Heart right ventricle (tissue), 16 donors: ENCODE data around the gene PVALEF. TPM values are rescaled to one million over a fixed set of nuclear protein-coding genes. Genes with fewer than 3 reads are reported as not detected.

ENCODE experiments used
- ATAC-seq, 8 donors: fragments of 200-7000 bp; cut with Tn5 transposase; one replicate each; pipeline ENCODE4 v1.9.1; 2020; ENCODE audit warnings: mild to moderate bottlenecking in 8 of 8, moderate library complexity in 8 of 8, moderate number of reproducible peaks in 1 of 8
- DNase-seq, 2 donors: peaks; one replicate each; pipeline ENCODE4 v3.0.0-alpha.2; 2020
- H3K27ac ChIP-seq, 10 donors: fragments of 200-600 bp; sonication (generic) in 2 of 10; one replicate each; pipeline versions ENCODE4 v1.5.0 to v1.8.0; 2020 to 2022; ENCODE audit warnings: mild to moderate bottlenecking in 3 of 10
- H3K27me3 ChIP-seq, 7 donors: fragments of 200-600 bp; one replicate each; pipeline ENCODE4 v1.8.0; 2021 to 2022; ENCODE audit warnings: mild to moderate bottlenecking in 2 of 7
- H3K36me3 ChIP-seq, 9 donors: fragments of 200-600 bp; sonication (generic) in 1 of 9; one replicate each; pipeline versions ENCODE4 v1.5.0 to v1.8.0; 2020 to 2022; ENCODE audit warnings: mild to moderate bottlenecking in 2 of 9
- H3K4me1 ChIP-seq, 9 donors: fragments of 200-600 bp; sonication (generic) in 1 of 9; one replicate each; pipeline versions ENCODE4 v1.5.0 to v1.8.0; 2020 to 2022; ENCODE audit warnings: mild to moderate bottlenecking in 4 of 9
- H3K4me3 ChIP-seq, 10 donors: fragments of 200-600 bp; sonication (generic) in 2 of 10; one replicate each; pipeline versions ENCODE4 v1.5.0 to v1.8.0; 2020 to 2022; ENCODE audit warnings: mild to moderate bottlenecking in 7 of 10, moderate library complexity in 2 of 10
- H3K9me3 ChIP-seq, 11 donors: fragments of 200-600 bp in 10 of 11; sonication (generic) in 2 of 11; one replicate each; pipeline versions ENCODE4 v1.5.0 to v1.8.0; 2013 to 2022; ENCODE audit warnings: mild to moderate bottlenecking in 2 of 11, control low read depth in 1 of 11, moderate library complexity in 1 of 11
- CTCF ChIP-seq, 9 donors: fragments of 200-600 bp; sonication (generic) in 2 of 9; IDR thresholded peaks; one replicate each; pipeline versions ENCODE4 v1.5.0 to v1.8.0; 2021 to 2022; ENCODE audit warnings: antibody characterized with exemption in 9 of 9, mild to moderate bottlenecking in 5 of 9, moderate library complexity in 1 of 9
- WGBS, 2 donors: extraction: QIAGEN DNeasy Blood & Tissue Kit; methylation state at CpG; one replicate each; pipeline ENCODE4 v1.1.7; 2013; ENCODE audit warnings: inconsistent platforms in 1 of 2; 5-methylcytosine and 5-hydroxymethylcytosine counted together
- intact Hi-C, 10 donors: fragments of 100-400 bp; cut with DNase I; formaldehyde crosslinking; loops; one replicate each; pipeline versions ENCODE4 v1.11.1 to v1.14.2; 2022
- microRNA-seq, 2 donors: library from miRNA; unstranded; fragments of <30 nt; microRNA quantifications; one replicate each; pipeline ENCODE4 v1.2.0, GENCODE V29; 2021
- polyA plus RNA-seq, 2 donors: library from polyadenylated mRNA; stranded (reverse); fragments of 200-250 nt; gene quantifications; one replicate each; pipeline ENCODE4 v1.2.3, GENCODE V29; 2013
- total RNA-seq, 10 donors: library from RNA; stranded (reverse); fragmentation: NEBNext Ultra II Directional in 3 of 10; extraction: Animal tissue kit (Norgen Biotek cat#: 25700) in 3 of 10; gene quantifications; one replicate each; pipeline versions ENCODE4 v1.2.1 to v1.2.4, GENCODE V29; 2021 to 2023
- donor health status: Arrhythmogenic right ventricular cardiomyopathy.
- donor health status: ischemic (EF 13 %, LVEDD 7.1; RV severe dilation, severe dysfunction).
- donor health status: healthy with polysubstance abuse.
- donor health status: DM: no; HTN: yes; CAD: no.
- donor health status: DM: no; HTN: no; CAD: no.
- donor health status: ischemic (EF 25% LVEDD 6.9; RV normal size, moderate dysfunction).
- donor health status: ischemic (EF 25% LVEDD 5.7; RV mildly dilated, moderate dysfunction).
- donor health status: healthy.
- donor health status: DM: yes; HTN: yes; CAD: no.
- donor health status: Ischemic cardiomyopathy.
- donor health status: ischemic (EF 35%, LVEDD 5.7; RV mildly dilated, moderate dysfunction).
- donor health status: nonischemic (EF 11% LVEDD 7.7; RV severe dilation, severe dysfunction).
- donor health status: DM: yes; HTN: yes; CAD: no.
- donor health status: PGD.
- donor health status: ischemic (EF 29% LVEDD 5.4; RV normal size, mild dysfunction).
- donor health status: nonischemic (EF 23%, LVEDD 6.1; RV moderate dilation, normal function).

Gene PVALEF
- total and polyA plus RNA-seq, 12 donors, result not detected

GRCh38 chr17:81231121-81231645, 65.9 kb downstream of the PVALEF start:
- 92 to 93% methylated on average over 31 of the region's 31 CpGs for WGBS, 2 donors

GRCh38 chr17:81231766-81232581, 66.7 kb downstream of the PVALEF start:
- H3K4me1 ChIP-seq, result peaks cover 0 to 14% (median 4%) of the 10 kb centered on the region in 9 donors
- no peak for TF ChIP-seq CTCF (IDR thresholded peaks at IDR 0.05)
- no peaks in the 10 kb centered on the region for H3K27me3 ChIP-seq
- WGBS, 2 donors, result 88 to 89% methylated on average over 43 of the region's 43 CpGs
- no peak for DNase-seq
- ATAC-seq, result no peak
- peaks cover 0 to 69% (median 5%) of the 10 kb centered on the region in 9 donors for H3K36me3 ChIP-seq
- H3K4me3 ChIP-seq, result no peak overlapping the region
- H3K9me3 ChIP-seq, result peaks cover 0 to 3% (median 0%) of the 10 kb centered on the region in 11 donors
- intact Hi-C loops, result loop anchor here in 1 of 10 donors (10.0 kb wide), 1 partner anchor 237 kb away; the partner anchor contains the start of gene CHMP6
- no peak overlapping the region for H3K27ac ChIP-seq

More at GRCh38 chr17:81231121-81231645, 65.9 kb downstream of the PVALEF start:
- H3K36me3 ChIP-seq, result peaks cover 0 to 69% (median 5%) of the 10 kb centered on the region in 9 donors
- H3K9me3 ChIP-seq, result peaks cover 0 to 9% (median 0%) of the 10 kb centered on the region in 11 donors
- DNase-seq (no peak), ATAC-seq (no peak)
- intact Hi-C loops, result loop anchor here in 1 of 10 donors (10.0 kb wide), 1 partner anchor 236 kb away; the partner anchor contains the start of gene CHMP6
- H3K4me3 ChIP-seq, result no peak overlapping the region
- no peaks in the 10 kb centered on the region for H3K27me3 ChIP-seq
- no peak for TF ChIP-seq CTCF (IDR thresholded peaks at IDR 0.05)
- peaks cover 0 to 14% (median 0%) of the 10 kb centered on the region in 9 donors for H3K4me1 ChIP-seq
- no peak overlapping the region for H3K27ac ChIP-seq

Small RNA genes within 50 kb of the gene (microRNA-seq; reads per million reads assigned to microRNA genes)
- gene MIR1250, result 1.8 to 2.6 reads per million in 2 donors
- gene MIR3065, result 0 reads per million in 2 donors
- gene MIR338, result 0 reads per million in 2 donors
- 0 reads per million in 2 donors for gene MIR657

Other genes with a start within 250 kb of the PVALEF start
- gene CHMP6, start 173.7 kb upstream of the PVALEF start, total RNA-seq, result 10 to 100 TPM; 17.5 to 26.4 (median 22.1) TPM
- gene CHMP6, start 173.7 kb upstream of the PVALEF start, polyA plus RNA-seq, result 10 to 100 TPM; 23.8 to 30.6 TPM
- gene BAIAP2, start 130.4 kb upstream of the PVALEF start, total RNA-seq, result 10 to 100 TPM in 9 of 10 donors, 1 to 10 TPM in 1; 9.5 to 25.8 (median 13.8) TPM
- 10 to 100 TPM; 16.1 to 18.7 TPM for gene BAIAP2, start 130.4 kb upstream of the PVALEF start, polyA plus RNA-seq
- 1 to 10 TPM; 3.5 to 8.5 (median 6.2) TPM for gene AATK, start 714 bp downstream of the PVALEF start, total RNA-seq
- 1 to 10 TPM; 1.5 to 6.5 TPM for gene AATK, start 714 bp downstream of the PVALEF start, polyA plus RNA-seq
- 10 to 100 TPM in 1 of 10 donors, 1 to 10 TPM in 9; 6.4 to 14.4 (median 7.6) TPM for gene CEP131, start 57.5 kb downstream of the PVALEF start, total RNA-seq
- gene CEP131, start 57.5 kb downstream of the PVALEF start, polyA plus RNA-seq, result 10 to 100 TPM in 1 of 2 donors, 1 to 10 TPM in 1; 8.8 to 20.9 TPM
- 10 to 100 TPM in 4 of 10 donors, 1 to 10 TPM in 6; 6.2 to 21.4 (median 9.2) TPM for gene TEPSIN, start 73.5 kb downstream of the PVALEF start, total RNA-seq
- gene TEPSIN, start 73.5 kb downstream of the PVALEF start, polyA plus RNA-seq, result 10 to 100 TPM; 12.5 to 30.4 TPM
- 10 to 100 TPM; 49.6 to 74.8 (median 58.9) TPM for gene NDUFAF8, start 73.8 kb downstream of the PVALEF start, total RNA-seq
- gene NDUFAF8, start 73.8 kb downstream of the PVALEF start, polyA plus RNA-seq, result 10 to 100 TPM; 41.5 to 68.0 TPM
- gene SLC38A10, start 129.8 kb downstream of the PVALEF start, total RNA-seq, result 10 to 100 TPM; 27.8 to 50.0 (median 37.9) TPM
- 10 to 100 TPM; 56.0 to 56.2 TPM for gene SLC38A10, start 129.8 kb downstream of the PVALEF start, polyA plus RNA-seq
- gene BAHCC1, start 229.9 kb downstream of the PVALEF start, total RNA-seq, result 10 to 100 TPM in 2 of 10 donors, 1 to 10 TPM in 8; 6.3 to 11.1 (median 9.2) TPM
- gene BAHCC1, start 229.9 kb downstream of the PVALEF start, polyA plus RNA-seq, result 10 to 100 TPM in 1 of 2 donors, 1 to 10 TPM in 1; 4.8 to 13.1 TPM